ENCODE measurements around the gene ZC2HC1C.

The ZC2HC1C gene

GRCh38 chr14:75068294-75069120 is 934 bp upstream of the ZC2HC1C start:
- peak overlapping the region; percentile 54 for H3K4me3 ChIP-seq (ENCODE audit: low read depth, low read length)
- DNase-seq (ENCODE audit: low read depth), result no peak
- no peak for TF ChIP-seq MAX (IDR thresholded peaks at IDR 0.05; ENCODE audit: low read depth, low read length)
- no peak for TF ChIP-seq CTCF (IDR thresholded peaks at IDR 0.05; ENCODE audit: low read depth, low read length)

- DNase-seq (ENCODE audit: low read depth), result no peak
- TF ChIP-seq POLR2A (IDR thresholded peaks at IDR 0.05; ENCODE audit: extremely low read depth, insufficient read length) (no peak), CTCF (IDR thresholded peaks at IDR 0.05; ENCODE audit: low read depth, low read length) (no peak), MYC (IDR thresholded peaks at IDR 0.05; ENCODE audit: low read depth, low read length) (no peak), MAX (IDR thresholded peaks at IDR 0.05; ENCODE audit: low read depth, low read length) (no peak)
- no peak overlapping the region for H3K4me3 ChIP-seq (ENCODE audit: low read depth, low read length)
Observed at GRCh38 chr14:75069811-75070145, 337 bp downstream of the ZC2HC1C start.

GRCh38 chr14:75070383-75070782 is 942 bp downstream of the ZC2HC1C start:
- no peak overlapping the region for H3K4me3 ChIP-seq (ENCODE audit: low read depth, low read length)
- no peak for TF ChIP-seq CTCF (IDR thresholded peaks at IDR 0.05; ENCODE audit: low read depth, low read length)
- TF ChIP-seq POLR2A (IDR thresholded peaks at IDR 0.05; ENCODE audit: extremely low read depth, insufficient read length), result no peak
- no peak for TF ChIP-seq MYC (IDR thresholded peaks at IDR 0.05; ENCODE audit: low read depth, low read length)
- TF ChIP-seq MAX (IDR thresholded peaks at IDR 0.05; ENCODE audit: low read depth, low read length), result no peak
- DNase-seq (ENCODE audit: low read depth), result no peak

- TF ChIP-seq CTCF (IDR thresholded peaks at IDR 0.05; ENCODE audit: low read depth, low read length) (no peak), POLR2A (IDR thresholded peaks at IDR 0.05; ENCODE audit: extremely low read depth, insufficient read length) (no peak), MYC (IDR thresholded peaks at IDR 0.05; ENCODE audit: low read depth, low read length) (no peak), MAX (IDR thresholded peaks at IDR 0.05; ENCODE audit: low read depth, low read length) (no peak)
- H3K4me3 ChIP-seq (ENCODE audit: low read depth, low read length), result no peak overlapping the region
- no peak for DNase-seq (ENCODE audit: low read depth)
Observed at GRCh38 chr14:75077794-75078193, 8.4 kb downstream of the ZC2HC1C start.

GRCh38 chr14:75079521-75079920 is 10.1 kb downstream of the ZC2HC1C start:
- TF ChIP-seq MAX (IDR thresholded peaks at IDR 0.05; ENCODE audit: low read depth, low read length), result no peak
- no peak for TF ChIP-seq MYC (IDR thresholded peaks at IDR 0.05; ENCODE audit: low read depth, low read length)
- no peak for TF ChIP-seq POLR2A (IDR thresholded peaks at IDR 0.05; ENCODE audit: extremely low read depth, insufficient read length)
- TF ChIP-seq CTCF (IDR thresholded peaks at IDR 0.05; ENCODE audit: low read depth, low read length), result no peak
- H3K4me3 ChIP-seq (ENCODE audit: low read depth, low read length), result no peak overlapping the region
- no peak for DNase-seq (ENCODE audit: low read depth)

Data from NB4 (cell line).